Measurements from ENCODE around the gene TSPAN3.

Gene TSPAN3

DNA sequence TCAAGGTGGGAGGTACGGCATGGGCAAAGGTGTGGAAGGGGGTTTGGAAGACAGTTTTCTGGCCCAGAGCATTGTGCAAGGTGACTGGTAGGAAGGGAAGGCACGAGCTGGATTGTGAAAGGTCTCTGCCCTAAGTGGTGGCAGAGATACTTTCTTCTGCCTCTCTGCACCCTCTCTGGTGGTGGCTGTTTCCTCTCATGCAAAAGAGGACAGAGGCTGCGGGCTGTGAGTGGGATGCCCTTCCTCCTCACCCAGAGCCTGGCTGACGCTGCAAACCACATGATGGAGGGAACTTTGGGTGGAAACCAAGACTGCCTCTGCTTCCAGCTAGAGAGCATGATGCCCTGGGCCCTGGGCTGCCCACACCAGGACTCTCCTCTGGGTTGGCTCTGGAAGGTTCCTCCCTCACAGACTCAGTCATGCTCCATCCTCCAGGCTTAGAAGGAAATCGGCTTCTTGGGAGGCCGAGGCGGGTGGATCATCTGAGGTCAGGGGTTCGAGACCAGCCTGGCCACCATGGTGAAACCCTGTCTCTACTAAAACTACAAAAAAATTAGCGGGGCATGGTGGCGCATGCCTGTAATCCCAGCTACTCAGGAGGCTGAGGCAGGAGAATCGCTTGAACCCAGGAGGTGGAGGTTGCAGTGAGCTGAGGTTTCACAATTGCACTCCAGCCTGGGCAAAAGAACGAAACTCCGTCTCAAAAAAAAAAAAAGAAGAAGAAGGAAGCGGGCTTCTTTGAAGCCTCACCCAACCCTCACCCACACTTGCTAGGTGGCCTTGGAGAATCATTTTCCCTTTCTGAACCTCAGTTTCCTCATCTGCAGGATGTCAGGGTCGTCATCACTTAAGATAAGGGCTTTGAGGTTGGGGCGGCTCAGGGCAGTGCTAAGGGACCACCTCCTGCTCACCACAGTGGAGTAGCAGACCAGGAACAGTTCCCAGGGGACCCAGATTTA, 67.7 kb downstream of the TSPAN3 start:
- DNase-seq, result peak; percentile 39

DNA sequence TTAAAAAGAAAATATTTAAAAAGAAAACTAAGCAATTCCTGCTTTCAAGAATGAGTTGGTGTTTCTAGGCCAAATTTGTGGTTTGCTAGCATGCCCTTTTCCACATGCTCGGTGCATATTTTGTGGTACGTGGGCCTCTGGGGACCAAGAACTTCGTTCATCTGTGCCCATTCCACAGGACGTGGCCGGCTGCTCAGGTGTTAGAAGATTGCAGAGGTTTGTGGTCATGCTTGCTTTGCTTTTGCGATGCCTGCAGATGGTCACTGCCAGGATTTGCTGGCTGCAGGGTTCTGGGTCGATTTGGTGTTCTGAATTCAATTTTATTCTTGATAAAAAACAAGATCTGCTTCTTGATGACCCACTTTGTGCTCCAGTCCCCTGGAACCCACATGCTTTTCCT, 68.5 kb downstream of the TSPAN3 start:
- DNase-seq, result no peak

DNA sequence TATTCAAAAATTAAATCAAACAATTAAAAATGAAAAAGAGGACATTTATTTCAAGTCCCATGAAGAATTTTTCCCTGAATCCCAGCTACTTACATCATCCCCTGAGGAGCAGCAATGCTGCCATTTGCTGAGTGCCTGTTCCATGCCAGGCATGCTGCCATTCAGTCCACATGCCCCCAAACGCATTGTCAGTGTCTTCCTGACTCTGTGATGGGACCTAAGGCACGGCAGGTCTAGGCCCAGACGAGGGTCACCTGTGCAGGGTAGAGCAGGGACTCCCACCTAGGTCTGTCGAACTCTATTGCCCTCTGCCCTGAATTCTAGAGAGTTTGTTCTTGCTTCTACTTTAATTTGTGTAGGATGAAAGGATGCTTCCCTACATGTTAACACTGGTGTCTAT, 68.9 kb downstream of the TSPAN3 start:
- no peak for DNase-seq

DNA sequence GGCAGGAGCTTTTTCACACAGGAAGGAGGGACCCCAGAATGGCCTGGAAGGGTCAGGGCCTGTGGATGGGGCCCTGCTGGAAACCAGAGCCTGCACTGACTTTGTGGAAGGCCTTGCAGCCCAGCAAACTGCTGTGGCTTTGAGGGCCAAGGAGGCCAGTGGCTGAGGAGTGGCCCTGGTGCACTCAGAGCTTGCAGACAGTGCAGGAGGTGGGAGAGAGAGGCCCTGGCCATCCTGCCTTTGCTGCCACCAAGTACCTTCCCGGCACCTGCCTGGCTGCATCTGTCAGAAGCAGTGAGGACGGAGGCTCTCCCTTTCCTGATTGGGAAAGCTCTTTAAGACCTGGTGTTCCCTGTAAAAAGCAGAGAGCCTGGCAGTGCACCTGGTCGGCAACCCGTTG, 69.6 kb downstream of the TSPAN3 start:
- DNase-seq, result no peak

DNA sequence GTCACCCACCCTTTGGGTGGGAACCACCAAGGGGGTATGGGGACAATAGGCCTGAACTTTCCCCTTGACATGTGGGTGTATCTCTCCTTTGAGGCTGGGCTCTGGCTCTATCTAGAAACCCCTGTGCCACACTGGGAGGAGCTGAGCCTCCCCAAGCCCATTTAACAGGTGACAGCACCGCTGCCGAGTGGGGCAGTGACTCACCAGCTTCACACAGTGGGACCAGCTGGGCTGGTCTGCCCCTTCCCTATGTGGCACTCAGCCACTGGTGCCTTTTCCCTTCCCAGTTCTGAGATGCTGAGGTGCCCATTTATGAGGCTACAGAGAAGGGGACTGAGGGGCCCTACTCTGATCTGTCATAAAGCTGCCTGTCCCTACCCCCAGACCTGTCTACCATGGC, 70.9 kb downstream of the TSPAN3 start:
- no peak for DNase-seq

DNA sequence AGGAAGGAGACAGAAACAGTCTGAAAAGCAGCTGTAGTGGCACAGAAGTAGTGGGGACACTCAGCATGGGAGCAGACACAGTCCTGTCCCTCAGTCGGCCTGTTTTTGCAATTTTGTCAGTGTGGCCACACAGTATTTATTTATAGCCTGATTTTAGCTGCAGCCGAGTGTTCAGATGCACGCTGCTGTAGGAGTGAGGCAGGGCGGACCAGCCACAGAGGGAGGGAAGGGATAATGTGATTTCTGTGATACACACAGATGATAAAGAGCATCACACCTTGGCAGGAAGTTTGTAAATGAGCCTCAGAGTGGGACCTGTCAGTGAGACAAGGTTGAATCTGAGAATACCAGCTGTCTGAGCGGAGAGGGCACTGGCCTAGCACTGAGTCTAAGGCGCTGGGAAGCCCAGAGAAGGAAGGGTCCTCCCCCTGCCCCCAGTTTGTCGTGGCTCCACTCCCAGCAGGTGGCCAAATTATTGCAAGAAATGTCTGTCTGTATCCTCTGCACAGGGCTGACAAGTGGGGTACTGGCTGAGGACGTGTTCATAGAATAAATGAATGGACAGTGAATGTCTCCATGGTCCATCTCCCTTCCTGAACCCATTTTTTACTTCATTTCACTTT, 72.1 kb downstream of the TSPAN3 start:
- DNase-seq, result no peak

DNA sequence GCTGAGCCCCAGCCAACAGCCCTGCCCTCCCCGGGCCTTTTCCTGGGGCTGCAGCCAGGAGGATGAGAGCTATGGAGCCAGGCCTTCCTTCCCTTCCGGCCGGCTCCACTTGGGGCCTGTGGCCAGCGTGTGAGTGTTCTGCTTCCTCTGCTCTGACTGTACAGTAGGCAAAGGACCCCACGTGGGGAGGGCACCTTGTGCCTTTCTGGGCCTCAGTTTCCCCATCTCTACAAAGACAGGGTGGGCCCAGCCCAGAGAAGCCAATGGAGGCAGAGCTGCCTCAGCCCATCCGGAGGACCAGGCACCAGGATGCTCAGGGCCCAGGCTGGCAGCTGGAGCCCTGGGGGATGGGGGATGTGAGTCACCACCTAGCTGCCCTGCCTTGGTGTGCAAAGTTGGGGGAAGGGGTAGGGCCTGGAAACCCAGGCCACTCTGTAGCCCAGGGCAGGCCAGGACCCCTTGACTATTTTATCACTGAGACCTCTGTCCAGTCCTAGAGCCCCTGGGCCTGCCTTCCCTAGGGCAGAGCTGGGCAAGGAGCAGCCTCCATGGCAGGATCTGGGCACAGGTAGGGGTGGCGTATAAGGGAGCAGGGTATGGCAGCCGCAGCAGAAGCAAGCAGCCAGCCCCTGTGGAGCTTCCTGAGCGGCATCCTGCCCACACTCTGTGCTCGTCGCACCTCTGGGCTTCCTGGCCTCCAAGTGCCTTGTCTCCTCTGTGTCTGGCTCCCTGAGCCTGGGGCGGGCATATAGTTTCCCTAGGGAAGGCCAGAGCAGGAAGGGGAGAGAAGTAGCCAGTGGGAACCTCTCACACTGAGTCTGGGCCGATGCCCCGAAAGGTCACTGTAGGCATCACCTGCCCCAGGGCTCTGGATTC, 74.1 kb downstream of the TSPAN3 start:
- DNase-seq, result peak; percentile 50

DNA sequence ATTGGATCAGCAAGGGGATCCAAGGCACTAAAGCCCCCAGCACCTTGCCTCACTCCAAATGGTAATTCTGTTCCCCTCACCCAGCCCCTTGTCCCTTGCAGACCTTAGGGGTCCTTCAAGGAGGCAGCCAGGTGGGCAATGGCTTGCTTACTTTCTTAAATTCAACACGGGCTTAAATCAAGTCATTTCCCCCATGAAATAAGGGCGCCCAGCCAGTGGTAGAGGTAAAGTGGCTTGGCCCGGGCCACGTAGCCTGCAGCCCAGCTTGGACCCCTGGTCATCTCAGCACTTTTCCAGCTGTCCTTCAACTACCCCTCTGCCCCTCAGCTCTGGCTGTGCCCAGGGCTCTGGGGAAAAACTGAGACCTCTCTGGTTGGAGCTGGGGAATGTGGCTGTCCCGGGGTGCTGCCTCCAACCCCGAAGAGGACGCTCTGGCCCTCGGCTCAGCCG, 74.8 kb downstream of the TSPAN3 start:
- no peak for DNase-seq

DNA sequence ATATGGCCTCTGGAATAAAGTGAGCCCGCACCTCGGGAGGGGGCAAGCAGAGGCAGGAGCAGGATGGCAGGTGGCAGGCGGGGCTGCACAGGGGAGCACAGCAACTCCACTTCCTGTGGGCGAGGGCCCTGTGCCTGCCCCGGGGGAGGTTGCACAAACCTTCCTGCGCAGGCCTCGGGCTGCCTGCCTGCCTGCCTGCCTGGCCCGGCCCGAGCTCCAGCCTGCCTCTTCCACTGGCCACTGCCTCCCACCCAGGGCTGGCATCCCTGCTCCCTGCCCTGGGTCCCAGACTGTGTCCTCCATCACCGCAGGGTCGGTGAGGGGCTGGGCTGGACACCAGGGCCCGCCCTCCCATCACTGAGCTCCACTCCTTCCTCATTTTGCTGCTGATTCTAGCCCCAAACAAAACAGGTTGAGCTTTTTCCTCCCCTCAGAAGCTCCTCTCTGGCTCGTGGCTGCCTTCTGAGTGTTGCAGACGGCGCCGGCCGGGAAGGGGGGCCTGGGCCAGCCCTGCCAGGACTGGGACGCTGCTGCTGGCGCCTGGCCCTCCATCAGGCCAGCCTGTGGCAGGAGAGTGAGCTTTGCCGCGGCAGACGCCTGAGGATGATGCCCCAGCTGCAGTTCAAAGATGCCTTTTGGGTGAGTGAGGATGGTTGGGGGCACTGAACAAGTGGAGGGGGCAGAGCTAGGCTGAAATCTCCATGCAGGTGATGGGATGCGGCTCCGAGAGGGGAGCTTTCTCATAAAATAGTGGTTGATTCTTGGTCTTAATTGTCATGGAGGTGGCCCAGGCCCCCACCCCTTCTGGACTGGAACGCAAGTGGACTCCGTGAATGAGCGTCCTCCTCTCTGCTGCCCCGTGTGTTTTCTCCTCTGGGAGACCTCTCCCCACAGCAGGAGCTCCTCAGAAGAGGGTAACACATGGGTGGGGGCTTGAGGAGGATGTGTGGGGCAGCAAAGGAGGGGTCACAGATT, 75.7 kb downstream of the TSPAN3 start, which contains the start of gene PSTPIP1:
TSS of gene PSTPIP1 (plus strand) at position 156 of the 975 bp plus-strand sequence. CDS start at position 604, 448 bp downstream.
- DNase-seq, result peak; percentile 48

DNA sequence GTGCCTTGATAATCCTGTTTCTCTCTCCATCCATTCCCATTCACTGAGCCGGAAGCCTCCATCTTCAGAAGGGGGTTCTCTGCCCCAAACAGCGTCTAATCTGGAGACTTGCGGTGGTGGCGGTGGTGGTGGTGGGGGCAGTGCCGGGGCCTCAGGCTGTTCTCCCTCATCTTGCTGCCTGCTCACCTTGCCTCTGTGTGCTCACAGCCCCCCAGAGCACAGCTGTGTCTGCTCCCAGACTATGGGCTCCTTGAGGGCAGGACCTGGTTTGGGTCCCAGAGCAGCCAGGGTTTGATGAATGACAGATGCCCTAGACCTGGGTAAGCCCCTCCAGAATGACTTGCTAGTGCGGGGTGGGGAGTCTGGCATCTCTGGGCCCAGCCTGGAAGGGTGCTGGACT, 76.4 kb downstream of the TSPAN3 start:
- DNase-seq, result no peak

DNA sequence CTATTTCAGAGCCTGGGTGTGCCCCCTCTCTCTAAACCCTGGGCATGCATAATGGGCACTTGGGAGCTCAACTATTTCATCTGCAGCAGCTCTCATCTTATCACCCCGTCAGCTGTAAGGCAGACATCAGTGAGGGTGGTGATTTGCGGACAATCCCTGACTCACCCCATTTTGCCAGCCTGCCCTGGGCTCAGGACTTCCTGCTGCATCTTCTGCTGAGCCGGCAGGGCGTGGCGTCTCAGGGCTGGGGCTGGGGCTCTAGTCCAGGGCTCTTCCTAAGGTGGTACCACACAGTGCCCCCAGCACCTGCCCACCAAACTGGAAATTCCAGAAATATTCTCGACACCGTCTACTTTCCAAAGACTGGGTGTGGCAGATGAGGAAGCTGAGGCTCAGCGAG, 76.9 kb downstream of the TSPAN3 start:
- DNase-seq, result peak; percentile 32

DNA sequence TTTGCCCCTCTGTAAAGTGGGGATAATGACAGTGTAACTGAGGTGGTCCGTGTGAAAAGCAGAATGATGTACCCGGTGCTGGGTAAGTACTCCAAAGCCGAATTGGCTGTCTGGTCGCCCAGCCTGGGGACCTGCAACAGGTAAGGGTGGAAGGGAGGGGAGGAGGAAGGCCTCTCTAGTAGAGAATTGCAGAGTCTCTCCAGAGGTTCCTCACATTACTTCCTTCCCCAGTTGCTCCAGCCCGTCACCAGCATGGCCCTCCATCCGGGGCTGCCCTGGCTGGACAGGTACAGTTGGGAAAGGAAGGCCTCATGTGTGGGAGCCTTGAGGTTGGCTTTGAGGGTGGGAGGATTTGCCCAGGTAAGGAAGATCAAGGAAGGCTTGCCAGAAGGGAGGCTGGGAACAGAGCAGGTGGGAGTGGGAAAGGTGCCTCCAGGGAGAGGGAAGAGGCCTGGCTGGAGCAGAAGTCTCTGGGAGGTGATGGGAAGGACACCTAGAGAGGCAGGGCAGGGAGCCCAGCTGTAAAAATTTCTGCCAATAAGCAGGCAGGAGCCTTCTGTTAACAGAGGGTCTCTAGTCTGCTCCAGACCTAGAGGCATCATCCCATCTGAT, 77.7 kb downstream of the TSPAN3 start:
- DNase-seq, result no peak

DNA sequence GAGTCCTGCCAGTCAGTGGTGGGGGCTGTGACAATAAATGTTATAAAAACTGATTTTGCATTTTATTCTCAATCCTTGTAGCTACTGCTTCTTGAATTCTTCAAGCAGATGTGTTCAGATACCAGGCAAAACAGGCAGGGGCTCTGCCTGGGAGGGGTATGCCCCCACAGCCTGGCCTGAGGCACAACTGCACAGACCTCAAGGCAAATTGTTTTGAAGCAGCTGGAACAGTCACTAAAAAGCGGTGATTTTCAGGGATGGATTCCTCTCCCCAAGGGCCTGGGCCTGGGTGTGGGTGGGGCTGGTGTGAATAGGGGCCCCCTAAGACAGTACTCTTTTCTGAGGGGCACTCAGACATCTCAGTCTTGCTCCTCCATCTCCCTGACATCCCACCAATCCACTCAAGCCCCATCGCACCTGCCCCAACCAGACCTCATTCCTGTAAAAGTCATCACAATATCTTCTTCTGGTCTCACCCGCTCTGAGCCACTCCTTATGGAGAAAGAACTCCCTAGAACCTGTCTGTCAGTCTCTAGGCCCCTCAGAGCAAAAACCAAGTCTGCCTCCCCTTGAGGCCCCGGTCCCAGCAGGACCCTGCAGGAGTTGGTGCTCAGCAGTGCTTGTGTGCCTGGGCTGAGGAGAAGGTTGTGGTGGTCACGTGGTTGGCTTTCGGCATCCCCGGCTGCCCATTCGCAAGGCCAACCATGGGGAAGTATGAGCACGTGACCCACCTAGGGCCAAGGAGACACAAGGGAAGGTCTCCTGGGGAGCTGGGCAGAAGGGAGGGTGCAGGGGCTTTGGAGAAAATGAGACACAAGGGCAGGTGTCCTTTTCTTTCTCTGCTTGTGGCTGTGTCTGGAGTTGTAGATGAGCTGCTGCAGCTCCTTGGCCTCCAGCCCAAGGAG, 78.9 kb downstream of the TSPAN3 start:
- no peak for DNase-seq

Measured in activated CD4-positive, alpha-beta T cell treated with anti-CD3 and anti-CD28 coated beads for 1 hour (primary cell).